Suprapubic skin (tissue), 4 donors: ENCODE data around the gene MTMR3. TPM values are rescaled to one million over a fixed set of nuclear protein-coding genes. Genes with fewer than 3 reads are reported as not detected.

Source experiments
- DNase-seq, 2 donors: peaks; one replicate each; pipeline ENCODE4 v3.0.0-alpha.2; 2019; ENCODE audit warnings: low spot score in 2 of 2
- H3K27ac ChIP-seq: fragments of 200-600 bp; sonication (generic); one replicate; pipeline ENCODE4 v1.5.1; 2019
- H3K27me3 ChIP-seq: fragments of 200-600 bp; sonication (generic); one replicate; pipeline ENCODE4 v1.5.1; 2019
- H3K36me3 ChIP-seq: fragments of 200-600 bp; sonication (generic); one replicate; pipeline ENCODE4 v1.5.1; 2019
- H3K4me1 ChIP-seq: fragments of 200-600 bp; sonication (generic); one replicate; pipeline ENCODE4 v1.5.1; 2019
- H3K4me3 ChIP-seq: fragments of 200-600 bp; sonication (generic); one replicate; pipeline ENCODE4 v1.5.1; 2019; ENCODE audit warnings: mild to moderate bottlenecking
- H3K9me3 ChIP-seq: fragments of 200-600 bp; sonication (generic); one replicate; pipeline ENCODE4 v1.5.1; 2019
- EP300 ChIP-seq: sonication (generic); formaldehyde crosslinking; IDR thresholded peaks from one replicate; pipeline ENCODE4 v1.6.1; 2017; ENCODE audit warnings: antibody characterized with exemption
- POLR2A ChIP-seq, 2 donors: fragments of 450-650 bp; IDR thresholded peaks; one replicate each; pipeline ENCODE4 v1.6.1; 2017; ENCODE audit warnings: antibody characterized with exemption in 2 of 2, mild to moderate bottlenecking in 2 of 2, moderate library complexity in 2 of 2
- POLR2AphosphoS5 ChIP-seq, 3 donors: sonication (generic); formaldehyde crosslinking; IDR thresholded peaks; one replicate each; pipeline ENCODE4 v1.6.1; 2017; ENCODE audit warnings: antibody characterized with exemption in 3 of 3
- WGBS: methylation state at CpG from one replicate; pipeline ENCODE4 v1.1.5; 2018; 5-methylcytosine and 5-hydroxymethylcytosine counted together
- total RNA-seq, 4 donors: library from RNA; depleted of rRNA; stranded (reverse); fragments of >200 nt; gene quantifications; one replicate each; pipeline ENCODE4 v1.1.0, GENCODE V29; 2016
- TF ChIP-seq, protein P1 (sequence below), 2 donors: fragments of 200-600 bp in 1 of 2; fragments of 450-650 bp in 1 of 2; sonication (generic) in 1 of 2; IDR thresholded peaks; one replicate each; pipeline ENCODE4 v1.5.1; 2016 to 2019; ENCODE audit warnings: antibody characterized with exemption in 2 of 2, mild to moderate bottlenecking in 1 of 2, moderate library complexity in 1 of 2

The MTMR3 gene
- total RNA-seq, 4 donors from 2014 or later = 57.8 to 136 (median 66.0) TPM

DNA sequence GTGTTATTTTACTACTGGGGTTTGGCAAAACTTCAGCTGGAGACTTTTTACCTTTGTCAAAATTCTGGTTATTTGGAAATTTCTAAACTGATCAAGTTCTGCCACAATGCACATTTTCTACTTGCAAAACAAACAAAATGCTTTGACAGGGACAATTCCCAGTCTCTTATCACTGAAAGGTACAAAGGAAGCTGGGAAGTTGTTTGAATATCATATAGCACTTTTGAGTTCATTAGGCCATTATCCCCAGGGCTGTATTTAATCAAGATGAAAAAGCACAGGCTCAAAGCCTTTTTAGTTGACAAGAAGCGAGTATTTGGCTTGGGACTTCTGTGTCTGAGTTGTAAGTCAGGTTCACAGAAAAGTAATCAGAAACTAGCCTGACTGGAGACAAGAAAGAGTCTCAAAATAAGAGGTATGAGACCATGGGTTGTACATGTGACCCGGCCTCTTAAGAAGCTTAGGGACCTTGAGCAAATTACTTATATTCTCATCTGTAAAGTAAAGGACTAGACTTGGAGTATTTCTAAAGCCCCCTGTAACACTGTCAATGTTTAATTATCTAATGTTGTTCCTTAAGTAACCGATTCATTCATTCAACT lies 194.4 kb downstream of the MTMR3 start:
- TF ChIP-seq POLR2AphosphoS5 (IDR thresholded peaks at IDR 0.05) (no peak), POLR2A (IDR thresholded peaks at IDR 0.05) (no peak), EP300 (no peak)
- TF ChIP-seq, protein P1, sequence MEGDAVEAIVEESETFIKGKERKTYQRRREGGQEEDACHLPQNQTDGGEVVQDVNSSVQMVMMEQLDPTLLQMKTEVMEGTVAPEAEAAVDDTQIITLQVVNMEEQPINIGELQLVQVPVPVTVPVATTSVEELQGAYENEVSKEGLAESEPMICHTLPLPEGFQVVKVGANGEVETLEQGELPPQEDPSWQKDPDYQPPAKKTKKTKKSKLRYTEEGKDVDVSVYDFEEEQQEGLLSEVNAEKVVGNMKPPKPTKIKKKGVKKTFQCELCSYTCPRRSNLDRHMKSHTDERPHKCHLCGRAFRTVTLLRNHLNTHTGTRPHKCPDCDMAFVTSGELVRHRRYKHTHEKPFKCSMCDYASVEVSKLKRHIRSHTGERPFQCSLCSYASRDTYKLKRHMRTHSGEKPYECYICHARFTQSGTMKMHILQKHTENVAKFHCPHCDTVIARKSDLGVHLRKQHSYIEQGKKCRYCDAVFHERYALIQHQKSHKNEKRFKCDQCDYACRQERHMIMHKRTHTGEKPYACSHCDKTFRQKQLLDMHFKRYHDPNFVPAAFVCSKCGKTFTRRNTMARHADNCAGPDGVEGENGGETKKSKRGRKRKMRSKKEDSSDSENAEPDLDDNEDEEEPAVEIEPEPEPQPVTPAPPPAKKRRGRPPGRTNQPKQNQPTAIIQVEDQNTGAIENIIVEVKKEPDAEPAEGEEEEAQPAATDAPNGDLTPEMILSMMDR (IDR thresholded peaks at IDR 0.05) = no peak
- no peaks in the 10 kb centered on the region for H3K36me3 ChIP-seq
- peaks cover 7% of the 10 kb centered on the region for H3K27me3 ChIP-seq
- no peaks in the 10 kb centered on the region for H3K4me1 ChIP-seq
- 83% methylated on average over 3 of the region's 3 CpGs for WGBS
- no peaks in the 10 kb centered on the region for H3K9me3 ChIP-seq
- no peak for DNase-seq
- no peak overlapping the region for H3K27ac ChIP-seq
- H3K4me3 ChIP-seq = no peak overlapping the region

DNA sequence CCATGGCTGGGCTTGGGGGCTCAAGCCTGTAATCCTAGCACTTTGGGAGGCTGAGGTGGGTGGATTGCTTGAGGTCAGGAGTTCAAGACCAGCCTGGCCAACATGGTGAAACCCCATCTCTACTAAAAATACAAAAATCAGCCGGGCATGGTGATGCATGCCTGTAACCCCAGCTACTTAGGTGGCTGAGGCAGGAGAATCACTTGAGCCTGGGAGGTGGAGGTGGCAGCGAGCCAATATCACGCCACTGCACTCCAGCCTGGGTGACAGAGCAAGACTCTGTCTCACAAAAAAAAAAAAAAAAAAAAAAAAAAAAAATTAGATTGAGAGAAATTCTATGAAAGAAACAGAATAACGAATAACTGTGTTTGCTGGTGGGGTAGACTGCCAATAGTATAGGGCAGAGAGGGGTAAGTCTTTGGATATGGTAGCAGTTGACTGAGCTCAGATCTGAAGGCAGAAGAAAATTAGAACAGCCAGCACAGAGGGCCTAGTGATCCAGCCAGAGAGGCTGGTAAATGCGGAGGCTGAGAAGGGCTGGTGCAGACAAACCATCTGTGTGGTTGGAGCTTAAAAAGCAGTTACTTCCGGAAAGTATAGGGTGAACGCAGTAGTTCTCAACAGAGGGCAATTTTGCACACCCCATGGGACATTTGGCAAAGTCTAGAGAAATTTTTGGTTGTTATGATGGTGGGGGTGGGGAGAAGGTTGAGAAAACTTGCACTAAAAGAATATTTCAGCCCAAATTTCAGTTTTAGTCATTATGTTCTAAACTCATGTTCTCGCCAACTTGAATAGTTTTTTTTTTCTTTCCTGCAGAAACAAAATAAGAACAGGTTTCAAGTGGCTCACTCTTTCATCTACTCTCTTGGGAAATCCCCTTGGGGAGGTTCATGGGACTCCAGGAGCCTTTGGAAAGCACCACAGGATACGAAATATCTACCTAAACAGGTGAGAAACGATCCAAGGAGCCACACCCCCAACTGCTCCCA lies 195.6 kb downstream of the MTMR3 start:
- no peak for DNase-seq

DNA sequence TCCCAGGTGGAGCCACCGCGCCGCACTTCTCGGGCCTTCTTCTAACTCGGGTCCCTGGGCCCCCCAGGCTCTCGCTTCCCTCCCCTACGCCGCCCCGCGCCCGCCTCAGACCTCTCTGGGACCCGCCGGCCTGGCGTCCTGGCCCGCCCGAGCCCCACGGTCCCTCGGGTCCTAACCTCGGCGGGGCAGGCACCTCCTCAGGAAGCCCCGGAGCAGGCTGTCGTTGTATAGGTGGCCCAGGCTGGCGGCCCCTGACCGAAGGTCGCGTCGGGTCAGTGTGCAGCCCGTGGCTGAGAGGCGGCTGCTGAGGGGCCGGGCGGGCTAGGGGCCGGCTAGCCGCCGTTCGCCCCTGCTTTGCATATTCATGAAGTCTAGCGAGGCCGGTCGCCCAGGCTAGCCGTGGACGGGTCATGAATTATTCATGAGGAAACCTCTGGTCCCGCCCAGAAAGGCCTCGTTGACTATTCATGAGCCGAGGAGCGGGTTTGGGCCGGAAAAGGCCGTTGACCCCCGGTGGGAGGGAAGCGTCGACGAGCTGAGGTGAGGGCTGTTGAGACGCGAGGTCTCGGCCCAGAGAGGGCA lies 197.1 kb downstream of the MTMR3 start, which contains the start of gene HORMAD2:
Gene HORMAD2 (plus strand): TSS at position 513 of the 582 bp plus-strand sequence. CDS start 13,489 bp downstream, outside the sequence.
- DNase-seq = peak in 1 of 2 donors; percentile 62
- H3K4me1 ChIP-seq = no peaks in the 10 kb centered on the region
- TF ChIP-seq POLR2AphosphoS5 (IDR thresholded peaks at IDR 0.05) = no peak
- TF ChIP-seq EP300 = no peak
- no peak for TF ChIP-seq POLR2A (IDR thresholded peaks at IDR 0.05)
- TF ChIP-seq, protein P1 (IDR thresholded peaks at IDR 0.05) = no peak
- peaks cover 5% of the 10 kb centered on the region for H3K27me3 ChIP-seq
- H3K27ac ChIP-seq = no peak within 1 kb of the TSS
- H3K4me3 ChIP-seq = peak within 1 kb of the TSS; percentile 27
- 54% methylated on average over 46 of the region's 53 CpGs for WGBS
- no peaks in the 10 kb centered on the region for H3K9me3 ChIP-seq
- H3K36me3 ChIP-seq = no peaks in the 10 kb centered on the region

More for the DNA sequence above, 195.6 kb downstream of the MTMR3 start:
- Histone ChIP-seq H3K4me1 (no peaks in the 10 kb centered on the region), H3K9me3 (no peaks in the 10 kb centered on the region), H3K27me3 (peaks cover 5% of the 10 kb centered on the region), H3K4me3 (no peak overlapping the region), H3K36me3 (no peaks in the 10 kb centered on the region), H3K27ac (no peak overlapping the region)
- WGBS = 51% methylated on average over 10 of the region's 10 CpGs
- TF ChIP-seq POLR2A (IDR thresholded peaks at IDR 0.05) = no peak
- no peak for TF ChIP-seq POLR2AphosphoS5 (IDR thresholded peaks at IDR 0.05)
- TF ChIP-seq, protein P1 (IDR thresholded peaks at IDR 0.05) = no peak
- TF ChIP-seq EP300 = no peak

Other genes with a start within 250 kb of the MTMR3 start
- under 1 TPM in 1 of 4 donors, not detected in 3; 0.48 TPM for gene CABP7, start 163.2 kb upstream of the MTMR3 start, total RNA-seq
- 10 to 100 TPM; 16.3 to 28.2 (median 23.1) TPM for gene ZMAT5, start 116.2 kb upstream of the MTMR3 start, total RNA-seq
- gene UQCR10, start 115.8 kb upstream of the MTMR3 start, total RNA-seq = 10 to 100 TPM; 33.6 to 85.7 (median 66.8) TPM
- 10 to 100 TPM; 35.6 to 57.3 (median 43.2) TPM for gene ASCC2, start 44.9 kb upstream of the MTMR3 start, total RNA-seq
- gene HORMAD2, start 197.3 kb downstream of the MTMR3 start, total RNA-seq = not detected